GM19438 (cell line): ENCODE measurements around the gene PPFIA1.

ENCODE experiments used
- ATAC-seq: cut with Tn5 transposase; IDR thresholded peaks from one replicate; pipeline ENCODE4 v1.9.1; 2021; ENCODE audit warnings: low read depth; ENCODE audit not compliant: unreplicated experiment

PPFIA1 gene

DNA sequence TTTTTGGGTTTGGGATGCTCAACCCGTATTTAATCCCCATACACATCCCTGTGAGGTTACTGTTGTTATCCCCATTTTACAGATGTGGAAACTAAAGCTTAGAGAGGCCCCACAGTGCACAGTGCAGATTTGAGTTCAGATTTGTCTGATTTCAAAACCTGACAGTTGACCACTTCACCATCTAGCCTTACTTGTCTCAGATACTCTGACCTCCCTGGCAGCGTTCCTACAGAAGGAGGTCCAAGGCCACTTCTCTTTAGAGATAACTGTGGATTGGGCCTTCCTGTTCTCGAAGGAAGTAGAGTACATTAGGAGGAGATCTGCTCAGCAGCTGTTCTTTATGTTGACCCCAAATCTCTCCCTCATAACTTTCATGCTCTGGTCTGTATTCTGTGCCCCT is 81.2 kb downstream of the PPFIA1 start:
- ATAC-seq = no peak

DNA sequence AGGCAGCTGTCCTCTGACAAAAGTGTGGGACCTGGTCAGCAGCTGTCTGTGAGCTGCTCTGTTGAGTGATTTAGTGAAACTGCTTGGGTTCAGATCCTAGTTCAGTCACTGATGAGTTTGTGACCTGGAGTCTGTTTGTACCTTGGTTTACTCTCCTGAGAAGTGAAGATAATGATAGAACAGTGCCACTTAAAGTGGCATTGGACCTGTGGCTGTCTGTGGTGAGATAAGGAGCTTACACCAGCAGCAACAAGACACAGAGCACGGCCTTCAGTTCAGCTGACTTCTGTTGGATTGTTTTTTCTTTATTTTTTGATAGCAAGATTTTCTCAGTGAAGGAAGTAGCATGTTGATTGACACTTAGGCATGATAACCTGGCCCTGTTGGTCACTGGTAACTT is 81.6 kb downstream of the PPFIA1 start:
- no peak for ATAC-seq

DNA sequence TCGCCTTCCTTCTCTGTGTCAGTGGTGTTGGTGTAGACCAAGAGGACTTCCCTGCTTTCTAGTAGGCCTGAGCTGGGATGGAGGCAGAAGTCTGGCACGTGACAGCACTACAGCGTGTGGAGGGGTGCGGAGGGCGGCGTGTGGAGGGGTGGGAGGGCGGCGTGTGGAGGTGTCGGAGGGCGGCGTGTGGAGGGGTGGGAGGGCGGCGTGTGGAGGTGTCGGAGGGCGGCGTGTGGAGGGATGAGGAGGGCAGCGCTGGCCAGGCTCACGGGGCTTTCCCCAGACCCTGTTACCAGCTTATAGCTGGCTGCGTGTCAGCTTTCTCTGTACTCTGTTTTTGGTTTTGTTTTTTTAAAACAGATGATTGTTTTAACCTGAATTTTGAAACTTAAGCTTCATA is 82.1 kb downstream of the PPFIA1 start:
- no peak for ATAC-seq

DNA sequence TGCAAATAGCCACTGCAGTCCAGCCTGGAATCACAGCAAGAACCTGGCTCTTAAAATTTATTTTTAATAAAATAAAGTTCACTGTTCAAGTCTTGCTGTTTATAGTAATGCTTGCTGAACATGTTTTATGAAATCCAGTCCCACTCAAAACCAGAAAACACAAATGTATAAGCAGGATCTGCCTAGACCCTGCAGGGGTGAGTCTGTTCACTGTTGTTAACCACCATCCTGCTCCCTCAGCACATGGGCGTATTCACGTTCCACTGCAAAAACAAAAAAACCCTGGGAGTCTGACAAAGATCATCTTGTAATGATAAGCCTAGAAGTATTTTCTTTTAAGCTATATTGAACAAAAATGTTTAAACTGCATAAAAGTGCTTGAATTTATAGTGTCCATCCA is 82.8 kb downstream of the PPFIA1 start:
- no peak for ATAC-seq

DNA sequence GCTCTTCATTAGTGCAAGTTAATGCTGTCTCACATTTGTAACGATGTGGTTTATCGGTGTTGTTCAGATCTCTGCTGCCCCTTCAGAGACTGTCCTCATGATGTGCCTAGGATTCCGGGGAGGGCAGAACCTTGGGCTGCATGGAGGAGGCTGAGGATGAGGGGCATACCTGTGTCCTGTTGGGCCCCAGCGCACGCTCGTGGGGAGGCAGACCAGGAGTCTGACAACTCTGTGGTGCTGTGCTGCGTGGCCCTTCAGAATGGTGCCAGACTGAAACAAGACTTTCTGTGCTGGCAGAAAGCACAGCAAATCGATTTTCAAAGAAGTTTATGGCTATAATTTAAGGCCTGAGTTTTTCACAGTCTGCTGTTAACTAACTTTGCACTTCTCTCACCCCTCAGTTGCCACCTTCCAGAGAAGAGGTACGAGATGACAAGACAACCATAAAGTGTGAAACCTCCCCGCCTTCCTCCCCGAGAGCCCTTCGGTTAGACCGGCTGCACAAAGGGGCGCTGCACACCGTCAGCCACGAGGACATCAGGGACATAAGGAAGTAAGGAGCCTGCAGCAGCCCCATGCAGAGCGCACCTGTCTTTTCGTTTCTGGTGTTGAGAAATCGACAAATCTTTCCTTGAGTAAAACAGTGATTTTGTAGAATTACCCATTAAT is 83.5 kb downstream of the PPFIA1 start:
- ATAC-seq = no peak

DNA sequence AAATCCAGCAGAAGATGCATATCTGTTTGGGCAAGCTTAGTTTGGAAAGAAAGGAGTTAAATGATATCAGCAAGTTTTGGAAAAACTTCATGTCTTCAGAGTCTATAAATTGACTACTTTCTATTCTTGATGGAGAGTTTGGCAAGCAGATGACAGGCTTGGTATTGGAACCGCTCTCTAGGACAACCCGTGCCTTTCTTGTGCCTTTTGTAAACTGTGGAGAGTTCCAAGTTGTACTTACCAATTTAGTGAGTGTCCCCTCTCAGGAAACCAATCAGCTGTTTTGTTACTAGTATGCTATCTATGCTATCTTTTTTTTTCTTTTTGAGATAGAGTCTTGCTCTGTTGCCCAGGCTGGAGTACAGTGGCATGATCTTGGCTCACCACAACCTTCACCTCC is 84.1 kb downstream of the PPFIA1 start:
- ATAC-seq = no peak

DNA sequence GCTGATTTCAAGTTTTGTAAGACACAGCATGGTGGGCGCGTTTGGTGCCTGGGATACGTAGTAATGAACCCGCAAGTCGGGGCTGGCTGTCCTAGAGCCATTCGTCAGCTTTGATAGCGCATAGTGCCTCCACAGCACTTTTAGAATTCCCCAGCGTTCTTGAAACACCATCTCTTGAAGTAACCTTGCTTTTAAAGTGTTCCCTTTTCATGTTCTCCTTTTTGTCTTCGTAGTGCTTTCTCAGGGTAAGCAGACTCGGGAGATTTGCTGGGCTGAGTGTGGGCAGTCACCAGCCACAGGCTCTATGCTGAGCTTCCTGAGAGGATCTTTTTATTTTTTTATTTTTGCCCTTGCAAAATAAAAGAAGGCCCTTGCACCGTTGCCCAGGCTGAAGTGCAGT is 88.3 kb downstream of the PPFIA1 start:
- no peak for ATAC-seq

DNA sequence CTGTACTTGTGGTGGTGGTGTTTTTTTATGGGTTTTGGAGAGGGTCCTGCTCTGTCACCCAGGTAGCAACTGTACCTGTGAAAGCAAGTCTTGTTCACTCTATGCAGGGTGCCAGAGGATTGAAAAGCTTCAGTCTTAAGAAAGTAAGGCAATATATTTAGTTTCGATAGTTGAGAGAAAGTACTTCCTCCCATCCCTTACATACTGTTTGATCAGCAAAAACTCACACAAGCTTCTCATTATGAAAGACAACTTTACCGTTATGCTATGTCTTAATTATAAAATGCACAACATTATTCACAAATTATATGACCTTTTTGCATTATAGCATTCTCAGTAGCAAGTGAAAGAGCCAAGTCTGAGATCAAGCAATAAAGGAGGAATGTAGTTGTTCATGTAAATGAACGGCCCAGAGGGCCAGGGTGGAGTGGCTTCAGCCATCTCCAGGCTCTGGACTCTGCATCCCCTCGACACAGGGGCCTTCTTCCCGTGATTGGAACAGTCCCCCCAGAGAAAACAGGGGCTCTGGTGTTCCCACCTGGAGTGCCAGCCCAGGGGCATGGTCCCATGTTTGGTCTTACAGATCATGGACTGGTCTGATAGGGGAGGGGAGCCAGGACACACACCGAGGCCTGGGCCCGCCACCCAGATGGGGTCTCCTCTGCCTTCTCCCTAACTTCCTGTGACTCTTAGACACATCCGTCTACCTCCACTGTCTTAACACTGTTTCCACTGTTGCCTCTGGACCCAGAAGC is 89.1 kb downstream of the PPFIA1 start:
- ATAC-seq = no peak

DNA sequence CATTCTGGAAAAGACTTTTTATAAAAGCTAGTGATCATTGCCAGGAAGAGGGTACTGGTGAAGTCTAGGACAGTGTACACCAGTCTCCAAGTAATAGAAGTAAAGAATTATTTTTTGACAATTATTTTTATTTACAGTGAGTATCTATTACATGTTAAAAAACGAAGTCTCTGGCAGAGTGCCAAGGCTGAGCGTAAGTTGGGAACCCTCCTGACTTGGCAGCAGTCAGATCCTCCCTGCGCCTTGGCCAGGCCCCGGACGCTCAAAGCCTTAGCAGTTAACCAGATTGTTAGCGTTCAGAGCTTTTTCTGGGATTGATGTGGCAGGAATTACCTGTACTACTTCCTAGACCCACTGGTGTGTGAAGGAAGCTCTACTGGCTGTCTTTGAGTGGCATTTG is 89.7 kb downstream of the PPFIA1 start:
- no peak for ATAC-seq

DNA sequence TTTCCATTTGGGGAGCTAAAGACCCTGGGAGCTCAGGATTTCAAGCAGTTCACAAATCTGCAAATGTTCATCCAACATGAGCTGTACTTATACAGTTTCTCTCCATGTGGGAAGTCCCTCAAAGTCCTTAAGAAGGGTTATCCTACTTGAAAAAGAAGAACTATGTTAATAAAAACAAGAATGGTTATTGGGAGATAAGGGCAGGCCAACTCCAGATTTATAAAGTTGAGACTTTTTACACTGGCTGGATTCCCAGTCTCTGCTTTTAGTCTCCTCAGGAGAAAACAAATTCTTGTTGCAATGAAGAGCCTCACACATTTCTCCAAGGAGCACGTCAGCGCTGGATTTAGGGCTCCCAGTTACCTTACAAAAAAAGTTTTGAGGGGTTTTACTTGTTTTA is 93.7 kb downstream of the PPFIA1 start:
- no peak for ATAC-seq

DNA sequence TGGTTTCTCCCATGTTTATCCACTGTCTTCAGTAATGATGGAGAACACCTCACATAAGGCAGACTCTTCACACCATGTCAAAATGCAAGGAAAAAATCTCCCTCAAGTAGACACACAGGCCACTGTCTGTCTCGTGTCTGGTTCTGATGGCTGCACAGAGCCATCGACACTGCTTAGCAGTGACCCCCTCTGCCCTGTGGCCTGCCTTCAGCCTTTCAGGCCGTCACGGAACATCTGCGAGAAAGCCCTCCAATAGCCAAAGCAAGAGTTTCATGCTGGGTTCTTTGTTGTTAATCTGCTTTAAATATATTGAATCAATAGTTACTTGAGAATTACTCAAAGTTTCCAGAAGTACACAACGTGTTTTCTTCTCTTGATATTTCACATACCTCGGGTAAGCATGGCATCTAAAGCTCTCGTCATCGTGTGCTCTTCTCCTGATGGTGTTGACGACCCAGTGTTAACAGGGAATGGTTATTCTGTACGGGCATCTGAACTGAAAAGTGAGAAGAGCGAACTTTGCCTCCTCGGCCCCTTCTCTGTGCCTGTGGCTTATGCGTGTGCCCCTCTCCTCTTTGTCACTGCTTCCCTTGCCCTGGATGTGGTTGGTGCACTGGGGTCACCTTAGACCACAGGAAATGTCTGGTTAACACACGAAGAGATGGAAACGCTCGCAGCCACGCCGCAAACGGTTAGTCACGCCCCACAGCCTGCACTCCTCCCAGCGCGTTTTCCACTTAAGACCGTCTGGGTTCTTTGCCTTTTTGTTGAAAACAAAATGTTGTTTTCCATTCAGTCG is 94.5 kb downstream of the PPFIA1 start:
- no peak for ATAC-seq

DNA sequence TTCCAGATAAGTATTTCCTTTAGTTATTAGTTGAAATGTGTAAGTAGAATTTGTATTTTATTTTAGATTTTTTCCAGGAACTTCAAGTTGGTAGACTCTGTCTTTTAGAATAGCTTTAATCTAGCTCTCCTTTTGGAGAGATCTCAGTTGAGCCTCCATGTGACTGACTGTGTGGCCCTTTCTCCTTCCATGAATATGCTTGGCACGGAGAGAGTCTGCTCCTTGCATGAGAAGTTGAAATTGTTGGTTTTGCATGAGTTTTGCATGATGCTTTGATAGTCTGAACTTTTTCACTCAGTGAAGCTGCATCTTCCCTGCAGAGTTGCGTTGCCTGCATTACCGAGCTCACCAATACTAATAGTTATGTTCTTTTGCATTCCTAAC is 95.0 kb downstream of the PPFIA1 start:
- ATAC-seq = no peak

DNA sequence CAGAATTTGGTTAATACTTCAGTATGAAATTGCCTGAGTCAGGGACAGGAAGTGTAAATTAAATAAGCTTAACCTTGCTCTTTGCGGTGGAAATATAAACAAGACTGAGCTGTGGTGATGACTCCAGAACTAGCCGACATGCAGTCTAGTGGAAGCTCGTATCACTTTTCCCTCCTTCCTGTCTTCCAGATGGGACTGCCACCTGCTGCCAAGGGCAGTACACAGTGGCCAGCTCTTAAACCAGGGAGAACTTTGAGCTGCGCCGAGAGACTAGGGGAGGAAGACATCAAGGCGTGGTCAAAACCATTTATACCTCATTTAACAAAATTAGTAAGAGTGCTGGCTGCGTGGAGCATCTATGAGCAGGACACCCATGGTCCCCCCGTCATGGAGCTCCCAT is 96.6 kb downstream of the PPFIA1 start:
- ATAC-seq = no peak

DNA sequence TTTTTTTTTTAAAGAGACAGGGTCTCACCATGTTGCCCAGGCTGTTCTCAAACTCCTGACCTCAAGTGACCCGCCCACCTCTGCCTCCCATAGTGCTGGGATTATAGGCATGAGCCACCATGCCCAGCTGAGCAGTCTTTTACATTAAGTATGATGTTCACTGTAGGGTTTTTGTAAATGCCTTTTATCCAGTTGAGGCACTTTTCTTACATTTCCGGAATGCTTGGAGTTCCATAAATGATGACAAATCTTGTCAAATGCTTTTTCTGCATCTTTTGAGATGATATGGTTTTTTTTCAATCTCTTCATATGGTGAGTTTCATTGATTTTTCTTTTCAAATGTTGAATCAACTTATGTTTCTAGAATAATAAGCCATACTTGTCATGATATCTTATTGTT is 98.5 kb downstream of the PPFIA1 start:
- ATAC-seq = no peak

DNA sequence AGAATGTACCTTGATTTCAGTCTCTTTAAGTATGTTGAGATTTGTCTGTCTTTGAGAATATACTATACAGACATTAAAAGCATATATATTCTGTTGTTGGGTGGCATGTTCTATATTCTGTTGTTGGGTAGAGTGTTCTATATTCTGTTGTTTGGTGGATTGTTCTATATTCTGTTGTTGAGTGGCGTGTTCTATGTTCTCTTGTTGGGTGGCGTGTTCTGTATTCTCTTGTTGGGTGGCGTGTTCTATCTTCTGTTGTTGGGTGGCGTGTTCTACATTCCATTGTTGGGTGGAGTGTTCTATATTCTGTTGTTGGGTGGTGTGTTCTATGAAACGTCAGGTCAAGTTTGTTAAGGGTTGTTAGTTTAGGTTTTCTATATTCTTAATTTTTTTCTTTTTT is 100.8 kb downstream of the PPFIA1 start:
- ATAC-seq = no peak

DNA sequence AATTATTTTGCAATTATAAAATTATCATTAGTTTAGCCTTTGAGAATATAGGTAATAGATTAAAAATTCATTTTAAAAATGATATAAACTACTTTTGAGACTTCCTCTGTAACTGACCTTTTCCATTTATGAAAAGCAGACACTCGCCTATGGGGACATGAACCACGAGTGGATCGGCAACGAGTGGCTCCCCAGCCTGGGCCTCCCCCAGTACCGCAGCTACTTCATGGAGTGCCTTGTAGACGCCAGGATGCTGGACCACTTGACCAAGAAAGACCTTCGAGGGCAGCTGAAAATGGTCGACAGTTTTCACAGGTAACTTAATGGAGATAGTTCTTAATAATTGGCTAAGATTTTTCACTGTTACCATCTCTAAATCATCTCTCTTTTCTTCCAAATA is 101.6 kb downstream of the PPFIA1 start:
- ATAC-seq = no peak

DNA sequence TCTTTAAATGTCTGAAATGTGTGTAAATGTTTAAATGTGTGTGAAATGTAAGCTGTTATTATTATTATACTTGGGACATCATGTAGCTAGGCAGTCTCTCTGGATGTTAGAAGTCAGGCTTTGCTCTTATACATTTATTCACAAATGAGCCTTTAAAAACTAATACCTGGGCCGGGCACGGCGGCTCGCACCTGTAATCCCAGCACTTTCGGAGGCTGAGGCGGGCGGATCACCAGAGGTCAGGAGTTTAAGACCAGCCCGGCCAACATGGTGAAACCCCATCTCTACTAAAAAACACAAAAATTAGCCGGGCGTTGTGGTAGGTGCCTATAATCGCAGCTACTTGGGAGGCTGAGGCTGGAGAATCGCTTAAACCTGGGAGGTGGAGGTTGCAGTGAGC is 106.1 kb downstream of the PPFIA1 start:
- ATAC-seq = no peak

DNA sequence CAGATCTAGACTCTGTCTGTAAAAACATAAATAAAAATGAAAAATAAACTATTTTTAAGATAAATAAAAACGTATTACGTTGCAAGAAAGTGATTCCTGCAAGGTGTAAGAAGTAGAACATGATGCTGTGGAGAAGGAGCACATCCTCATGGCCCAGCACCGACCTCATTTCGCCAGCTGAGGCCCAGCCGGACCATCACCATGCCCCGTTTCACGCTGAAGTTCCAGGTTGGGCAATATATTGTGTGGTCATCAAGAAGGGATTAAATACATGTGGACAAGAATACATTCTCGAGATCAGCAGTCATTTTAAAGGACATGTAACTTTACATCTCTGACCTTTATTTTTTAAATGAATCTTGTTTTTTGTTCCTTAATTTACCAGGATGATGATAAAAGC is 107.2 kb downstream of the PPFIA1 start:
- ATAC-seq = no peak

DNA sequence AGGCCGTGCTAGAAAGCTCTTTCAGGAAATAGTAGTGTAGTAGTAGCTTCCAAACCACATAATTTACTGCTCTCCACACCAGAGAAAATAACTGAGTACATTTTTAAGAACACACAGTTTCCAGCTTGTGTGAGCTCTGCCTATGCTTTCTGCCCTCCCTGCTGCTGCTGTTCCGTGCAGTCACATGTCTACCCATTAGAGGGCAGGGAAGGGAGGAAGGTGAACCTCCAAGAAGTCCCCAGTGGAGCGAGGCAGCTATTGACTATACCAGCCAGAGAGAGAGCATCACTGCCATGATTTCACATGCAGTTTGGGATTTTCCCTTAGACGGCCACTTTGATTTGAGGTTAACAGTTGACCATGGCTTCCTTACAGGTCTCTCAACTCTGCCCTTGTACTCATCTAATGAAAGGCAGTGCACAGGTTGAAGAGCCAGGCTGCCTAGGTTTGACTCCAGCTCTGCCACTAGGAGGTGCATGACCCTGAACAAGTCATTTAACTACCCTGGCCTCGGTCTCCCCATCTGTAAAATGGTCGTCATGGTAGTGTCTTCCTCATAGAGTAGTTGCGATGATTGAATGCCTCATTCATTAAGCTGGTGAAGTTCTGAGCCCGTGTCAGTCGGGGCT is 108.1 kb downstream of the PPFIA1 start:
- no peak for ATAC-seq

DNA sequence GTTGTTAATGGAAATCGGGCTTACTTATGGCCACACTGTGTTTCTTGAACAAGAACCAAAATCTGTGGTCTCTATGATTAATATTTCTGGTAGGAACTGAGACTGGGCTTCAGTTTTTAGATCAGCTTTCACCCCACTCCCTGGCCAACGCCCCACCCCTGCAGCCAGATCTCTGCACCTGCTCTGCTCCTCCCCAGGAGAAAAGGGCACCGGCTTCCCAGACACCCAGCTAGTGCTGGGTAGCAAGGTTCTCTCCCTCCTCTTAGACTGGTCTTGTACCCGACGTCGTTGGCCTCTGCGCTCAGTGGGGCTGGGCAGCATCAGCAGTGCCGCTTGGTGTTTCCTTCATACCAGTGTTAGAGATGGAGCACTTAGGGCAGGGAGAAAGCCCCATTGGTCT is 110.9 kb downstream of the PPFIA1 start:
- no peak for ATAC-seq
